GM18520 (cell line): ENCODE results near the gene VWF.

Experiments used
- ATAC-seq: cut with Tn5 transposase; IDR thresholded peaks from one replicate; pipeline ENCODE4 v1.9.1; 2021; ENCODE audit not compliant: unreplicated experiment

Gene VWF

DNA sequence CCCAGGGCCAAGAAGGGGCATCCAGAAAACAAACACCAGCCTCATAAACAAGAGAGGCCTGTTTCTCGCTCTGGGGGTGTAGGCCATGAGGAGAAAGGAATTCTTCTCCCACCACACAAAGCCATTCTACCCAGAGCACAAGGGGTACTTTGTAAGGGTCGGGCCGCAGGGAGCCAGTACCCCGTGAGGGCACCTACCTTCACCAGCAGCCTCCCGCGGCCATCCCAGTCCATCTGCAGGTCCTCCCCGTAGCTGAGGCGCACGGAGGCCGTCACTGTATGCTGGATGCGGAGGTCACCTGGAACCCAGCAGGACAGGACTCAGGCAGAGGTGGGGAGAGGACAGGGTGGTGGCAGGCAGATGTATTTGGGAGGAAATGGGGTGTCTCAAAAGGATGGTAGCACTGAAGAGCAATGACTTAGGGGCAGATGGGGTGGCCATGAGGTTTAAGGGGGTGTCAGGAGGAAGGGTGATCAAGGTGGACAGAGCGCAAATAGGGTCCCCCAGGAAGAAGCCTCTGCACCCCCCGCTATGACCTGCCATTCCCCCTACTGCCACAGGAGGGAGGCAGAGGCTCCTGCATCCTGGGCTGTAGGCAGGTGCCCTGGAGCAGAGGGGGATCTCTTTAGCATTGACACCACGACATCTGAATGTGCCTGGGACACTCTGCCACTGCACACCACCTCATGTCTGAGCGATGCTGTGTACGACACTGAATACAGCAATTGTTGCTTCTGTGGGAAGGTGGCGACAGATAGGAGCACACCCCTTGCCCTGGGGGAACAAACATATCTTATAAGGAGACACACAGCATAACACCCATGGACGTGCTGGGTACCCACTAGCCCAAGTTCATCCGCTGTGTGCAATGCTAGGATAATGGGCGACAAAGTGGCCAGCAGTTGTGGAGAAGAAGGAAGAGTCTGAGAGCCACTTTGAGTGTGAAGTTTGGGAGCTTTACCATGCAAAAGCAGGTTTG lies 61.4 kb downstream of the VWF start:
- no peak for ATAC-seq

DNA sequence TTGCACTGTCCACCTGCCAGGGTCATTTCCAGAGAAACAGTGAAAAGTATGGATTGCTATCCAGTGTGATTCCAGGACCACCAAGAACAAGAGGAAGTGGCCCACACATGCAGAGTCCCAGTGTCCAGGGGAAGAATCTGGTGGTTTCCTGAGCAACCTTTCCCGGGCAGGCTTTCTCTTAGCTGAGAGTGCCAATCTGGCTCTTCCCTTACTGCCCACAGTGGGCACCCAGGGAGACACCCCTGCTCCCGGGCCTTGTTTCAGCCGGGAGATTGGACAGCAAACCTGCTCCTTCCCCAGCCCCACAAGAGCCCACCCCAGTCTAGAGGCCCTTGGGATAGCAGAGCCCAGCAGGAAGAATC lies 62.1 kb downstream of the VWF start:
- ATAC-seq, result no peak

DNA sequence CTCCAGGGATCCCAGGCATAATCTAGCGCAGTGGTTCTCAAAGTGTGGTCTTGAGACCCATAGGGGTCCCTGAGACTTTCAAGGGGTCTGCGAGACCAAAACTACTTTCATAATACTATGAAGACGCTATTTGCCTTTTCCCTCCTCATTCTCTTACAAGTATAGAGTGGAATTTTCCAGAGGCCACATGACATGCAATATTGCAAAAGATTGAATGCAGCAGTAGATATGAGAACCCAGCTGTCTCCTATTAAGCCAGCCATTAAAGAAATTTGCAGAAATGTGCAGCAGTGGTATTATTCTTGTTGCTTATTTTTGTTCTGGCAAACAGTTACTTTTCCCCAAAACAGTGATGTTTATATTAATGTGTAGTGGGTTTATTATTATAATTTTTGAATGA lies 62.8 kb downstream of the VWF start:
- ATAC-seq, result no peak

DNA sequence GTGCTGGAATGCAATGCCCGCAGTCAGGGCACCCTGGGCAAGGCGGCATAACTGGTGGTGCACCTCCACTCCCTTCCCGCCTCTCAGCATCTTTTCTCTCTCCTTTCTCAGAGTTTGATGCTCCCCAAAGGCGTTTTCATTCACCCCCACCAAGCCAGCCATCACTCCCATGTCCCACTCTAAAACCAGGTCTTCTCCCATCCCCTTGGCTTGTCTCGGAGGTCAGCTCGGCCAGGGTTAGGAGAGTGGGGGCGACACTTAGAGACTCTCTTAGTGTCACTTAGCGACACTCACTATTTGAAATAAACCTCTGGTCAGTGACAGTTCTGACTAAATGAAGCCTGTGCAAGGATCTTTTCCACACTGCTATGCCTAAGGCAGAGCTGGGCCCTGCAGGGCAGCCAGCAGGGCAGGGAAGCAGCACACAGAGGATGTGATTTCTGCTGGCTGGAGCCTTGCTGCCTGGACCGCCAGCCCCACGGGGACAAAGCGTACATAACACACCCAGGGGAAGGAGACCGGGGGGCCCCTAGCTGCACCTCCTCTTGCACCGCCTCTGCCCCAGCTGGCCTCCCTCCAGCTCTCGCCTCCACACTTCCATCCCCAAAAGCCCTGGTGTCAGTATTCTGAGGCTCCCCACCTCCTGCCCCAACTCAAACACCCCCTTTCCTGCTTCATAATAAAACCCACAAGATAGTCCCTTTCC lies 64.5 kb downstream of the VWF start:
- ATAC-seq, result no peak

DNA sequence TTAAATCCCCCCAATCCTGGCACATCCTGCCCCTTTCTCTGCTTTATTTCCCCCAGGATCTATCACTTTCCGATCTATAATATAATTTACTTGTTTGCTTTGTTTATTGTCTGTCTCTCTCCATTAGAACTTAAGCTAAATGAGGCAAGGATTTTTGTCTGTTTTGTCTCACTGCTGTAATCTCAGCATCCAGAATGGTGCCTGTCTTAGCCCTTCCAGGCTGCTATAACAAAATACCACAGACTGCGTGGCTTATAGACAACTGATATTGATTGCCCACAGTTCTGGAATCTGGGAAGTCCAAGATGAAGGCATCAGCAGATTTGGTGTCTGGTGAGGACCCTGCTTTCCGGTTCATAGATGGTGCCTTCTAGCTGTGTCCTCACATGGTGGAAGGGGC lies 65.2 kb downstream of the VWF start:
- no peak for ATAC-seq

DNA sequence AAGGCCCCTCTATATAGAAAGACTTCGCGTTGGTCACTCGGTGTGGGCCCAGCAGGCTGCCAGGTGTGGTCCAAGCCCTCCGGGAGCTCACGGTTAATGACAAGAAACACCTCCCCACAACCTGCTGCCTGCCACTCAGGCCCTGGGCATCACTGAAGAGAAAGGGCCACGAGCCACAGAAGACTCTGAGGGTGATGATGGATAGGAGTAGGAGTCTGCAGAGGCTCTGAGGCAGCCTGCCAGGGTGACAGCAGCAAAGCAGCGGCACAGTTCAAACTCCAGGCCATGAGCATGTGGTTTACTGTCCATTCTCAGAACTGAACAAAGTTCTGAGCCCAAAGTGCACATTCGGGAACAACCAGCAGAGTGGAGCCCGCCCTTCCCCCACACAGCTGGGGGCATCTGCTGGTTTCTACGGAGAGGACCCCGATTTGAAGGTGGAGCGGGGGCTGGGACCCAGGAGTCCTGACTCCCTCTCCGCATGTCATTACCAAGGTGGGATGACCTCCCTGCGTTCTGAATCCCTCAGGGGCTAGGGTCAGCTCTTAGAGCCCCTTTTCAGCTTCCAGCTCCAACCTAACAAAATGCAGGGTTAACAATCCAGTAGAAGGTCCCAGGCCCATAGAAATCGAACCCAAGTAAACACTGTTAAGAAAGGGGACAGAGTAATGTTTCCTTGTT lies 65.8 kb downstream of the VWF start:
- no peak for ATAC-seq

DNA sequence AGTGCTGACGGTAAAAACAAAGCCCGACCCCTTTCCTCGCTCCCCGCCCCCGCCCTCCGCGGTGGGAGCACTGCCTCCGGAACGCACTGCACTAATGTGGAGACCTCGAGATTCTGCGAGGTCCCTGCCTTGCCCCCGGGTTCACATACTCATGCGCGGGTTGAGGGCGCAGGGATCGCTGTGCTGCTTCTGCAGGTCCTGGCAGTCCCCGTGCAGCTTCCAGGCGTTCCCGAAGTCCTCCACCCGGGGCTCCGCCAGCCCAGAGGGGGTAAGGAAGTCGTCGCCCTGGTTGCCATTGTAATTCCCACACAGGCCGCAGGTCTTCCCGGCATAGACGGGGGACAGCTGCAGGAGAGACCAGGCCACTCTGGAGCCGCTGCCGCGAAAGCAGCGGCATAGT lies 66.8 kb downstream of the VWF start:
- ATAC-seq, result no peak

DNA sequence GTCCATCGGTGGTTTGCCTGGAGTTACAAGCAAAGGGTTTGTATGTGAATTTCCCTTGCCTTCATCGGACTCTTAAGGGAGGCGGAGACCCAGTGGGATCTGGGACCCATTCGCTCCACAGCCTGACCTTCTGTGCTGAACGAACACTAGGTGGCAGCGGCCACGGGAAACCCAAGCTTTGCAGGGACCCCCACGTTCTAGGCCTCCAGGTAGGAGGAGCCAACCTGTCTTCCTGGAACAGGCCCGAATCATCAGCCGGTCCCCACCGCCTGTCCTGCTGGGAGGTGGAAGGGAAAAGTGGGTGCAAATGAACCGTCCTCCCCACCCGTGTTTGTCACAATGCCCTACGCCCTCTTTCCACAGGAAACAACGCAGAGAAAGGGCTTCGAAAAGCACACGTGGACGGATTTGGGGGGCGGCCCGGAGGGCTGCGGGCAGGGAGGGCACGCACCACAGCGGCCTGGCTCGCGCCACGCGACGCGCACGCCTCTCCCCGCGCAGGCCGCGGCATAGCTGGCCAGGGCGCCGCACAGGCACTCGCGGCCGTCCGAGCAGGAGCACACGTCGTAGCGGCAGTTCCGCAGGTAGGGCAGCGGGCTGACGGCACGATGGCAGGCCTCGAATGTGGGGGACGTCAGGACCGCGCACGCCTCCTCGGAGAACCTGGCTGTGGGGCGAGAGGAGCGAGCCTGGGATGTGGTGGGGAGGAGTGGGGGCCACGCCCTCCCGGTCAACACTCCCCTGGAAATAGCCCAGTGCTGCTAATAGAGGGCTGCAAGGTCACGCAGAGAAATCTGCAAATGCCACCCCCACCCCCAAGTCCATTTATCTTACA lies 67.8 kb downstream of the VWF start:
- no peak for ATAC-seq

DNA sequence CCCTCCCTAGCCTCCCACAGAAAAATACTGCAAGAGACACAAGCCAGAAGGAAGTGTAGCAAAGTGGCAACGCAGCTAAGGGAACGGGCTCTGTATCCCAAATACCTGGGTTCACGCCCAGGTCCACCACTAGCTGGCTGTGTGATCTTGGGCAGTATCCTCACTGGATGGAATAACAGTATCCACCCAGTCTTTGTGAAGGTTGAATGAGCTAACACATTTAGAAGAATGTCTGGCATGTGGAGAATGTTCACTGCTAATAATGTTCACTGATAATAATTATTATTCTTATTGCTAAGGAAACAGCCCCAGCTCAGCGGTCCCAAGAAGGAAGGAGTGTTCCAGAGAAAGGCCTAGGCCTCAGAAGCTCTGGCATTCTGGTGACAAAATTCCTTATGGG lies 70.9 kb downstream of the VWF start:
- no peak for ATAC-seq

DNA sequence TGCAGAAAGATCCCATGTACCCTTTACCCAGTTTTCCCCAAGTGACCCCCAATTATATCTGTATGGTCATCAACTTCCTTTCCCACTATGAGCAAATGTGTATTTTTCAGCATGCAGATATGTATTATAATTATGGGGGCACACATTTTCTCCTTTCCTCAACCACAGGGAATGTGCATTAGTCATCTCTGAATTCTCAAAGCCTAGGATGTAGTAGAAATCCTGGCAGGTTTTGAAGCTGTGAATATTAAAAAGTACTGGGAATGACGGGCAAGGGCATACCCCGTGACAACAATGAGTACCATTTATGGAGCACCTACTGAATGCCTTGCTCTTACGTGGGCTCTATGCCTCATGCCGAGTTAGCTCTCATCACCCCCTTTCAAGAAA lies 71.5 kb downstream of the VWF start:
- ATAC-seq, result no peak

DNA sequence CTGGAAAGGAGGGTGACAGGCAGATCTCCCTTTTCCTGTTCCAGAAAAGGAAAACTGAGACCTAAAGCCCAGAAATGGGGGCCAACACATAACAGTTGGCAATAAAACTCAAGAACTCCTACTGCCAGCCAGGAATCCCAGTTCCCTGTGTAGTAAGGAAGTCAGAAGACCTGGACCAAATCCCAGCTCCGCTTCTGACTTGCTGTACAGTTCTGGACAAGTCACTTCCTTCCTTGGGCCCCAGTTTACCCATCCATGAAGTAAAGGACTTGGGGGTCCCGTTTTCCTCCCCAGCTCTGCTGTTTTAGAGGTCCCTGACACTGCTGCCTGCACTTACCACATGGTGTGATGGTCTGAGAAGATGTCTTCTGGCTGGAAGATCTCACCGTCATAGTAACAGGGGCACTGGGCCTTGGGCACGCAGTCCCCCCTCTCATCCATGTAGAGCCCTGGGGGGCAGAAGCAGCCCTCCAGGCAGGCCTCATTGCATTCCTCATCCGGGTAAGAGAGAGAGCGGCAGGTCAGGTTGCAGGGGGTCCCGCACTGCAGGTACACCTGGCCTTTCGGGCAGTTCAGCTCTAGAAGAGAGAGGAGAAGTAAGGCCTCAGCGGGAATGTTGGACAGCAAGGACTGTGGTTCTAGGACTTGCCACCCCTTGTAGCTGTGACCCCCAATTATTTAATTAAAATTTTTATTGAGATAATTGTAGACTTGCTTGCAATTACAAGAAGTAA lies 72.1 kb downstream of the VWF start:
- no peak for ATAC-seq

DNA sequence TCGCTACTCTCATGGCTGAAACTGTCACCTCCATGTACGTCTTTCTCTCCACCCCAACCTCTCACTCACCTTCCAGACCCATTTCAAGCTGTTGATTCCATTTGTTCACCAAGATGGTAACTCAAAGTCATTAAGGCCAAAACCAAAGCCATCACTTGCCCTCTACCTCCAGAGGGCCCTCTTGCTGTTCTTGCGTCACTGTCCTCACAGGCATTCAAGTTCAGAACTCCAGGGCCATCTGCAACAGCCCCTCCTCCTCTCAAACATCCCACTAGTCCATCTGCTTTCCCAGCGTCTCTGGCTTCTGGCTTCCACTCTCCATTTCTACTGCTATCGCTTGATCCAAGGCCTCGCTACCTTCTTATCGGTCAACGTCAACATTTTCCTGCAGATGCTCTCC lies 74.5 kb downstream of the VWF start:
- no peak for ATAC-seq

DNA sequence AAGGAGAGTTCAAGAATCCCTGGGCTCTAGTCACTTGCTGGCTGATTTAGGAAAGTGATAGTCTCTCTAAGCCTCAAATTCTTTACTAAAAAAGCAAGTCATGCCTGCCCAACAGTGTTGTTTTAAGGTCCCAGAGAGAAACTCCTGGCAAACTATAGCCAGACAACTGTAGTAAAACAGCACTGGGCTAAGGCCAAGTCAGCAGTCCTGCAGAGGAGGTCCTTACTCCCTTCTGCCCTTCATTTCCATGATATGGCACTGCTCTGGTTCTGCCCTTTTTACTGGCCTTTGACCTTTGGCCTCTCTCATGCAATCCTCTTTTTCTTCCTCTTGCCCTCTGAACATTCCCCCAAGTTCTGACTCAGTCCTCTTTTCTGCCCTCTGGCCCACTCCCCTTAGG lies 74.9 kb downstream of the VWF start:
- ATAC-seq, result no peak

DNA sequence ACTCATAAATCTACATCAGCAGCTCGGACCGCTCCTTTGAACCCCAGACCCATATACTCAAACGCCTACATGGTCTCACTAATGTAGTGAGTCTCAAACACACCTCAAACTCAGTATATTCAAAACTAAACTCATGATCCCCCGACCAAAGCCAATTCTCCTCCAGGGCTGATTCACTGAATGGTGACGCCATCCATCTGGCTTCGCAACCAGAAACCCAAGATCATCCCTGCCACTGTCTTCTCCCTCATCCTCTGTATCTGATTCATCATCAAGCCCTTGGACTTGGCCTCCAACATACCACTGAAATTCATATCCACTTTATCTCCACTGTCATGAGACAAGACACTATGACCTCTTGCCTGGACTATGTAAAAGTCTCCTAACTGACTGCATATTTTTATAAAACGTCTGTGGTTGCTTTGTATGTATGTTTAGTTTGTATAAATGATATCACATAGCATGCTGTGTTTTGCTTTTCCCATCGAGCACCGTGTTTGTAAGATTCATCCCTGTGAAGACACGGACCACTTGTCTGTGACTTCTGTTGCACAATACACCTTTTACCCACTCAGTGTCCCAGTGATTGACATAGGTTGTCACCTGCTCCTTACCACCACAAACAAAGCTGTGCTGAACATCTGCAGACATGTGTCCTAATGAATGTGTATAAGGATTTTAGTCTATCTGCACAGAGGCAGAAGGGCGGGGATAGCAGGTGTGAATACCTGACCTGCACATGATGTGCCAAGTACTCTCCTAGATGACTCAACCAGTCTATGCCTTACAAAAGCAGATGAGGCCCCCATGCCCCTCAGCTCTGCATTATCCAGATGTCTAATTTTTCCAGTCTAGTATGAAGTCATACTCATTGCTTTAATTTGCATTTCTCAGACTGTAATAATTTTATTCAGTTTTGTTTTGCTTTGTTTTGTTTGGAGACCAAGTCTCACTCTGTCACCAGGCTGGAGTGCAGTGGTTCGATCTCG lies 76.9 kb downstream of the VWF start:
- no peak for ATAC-seq

DNA sequence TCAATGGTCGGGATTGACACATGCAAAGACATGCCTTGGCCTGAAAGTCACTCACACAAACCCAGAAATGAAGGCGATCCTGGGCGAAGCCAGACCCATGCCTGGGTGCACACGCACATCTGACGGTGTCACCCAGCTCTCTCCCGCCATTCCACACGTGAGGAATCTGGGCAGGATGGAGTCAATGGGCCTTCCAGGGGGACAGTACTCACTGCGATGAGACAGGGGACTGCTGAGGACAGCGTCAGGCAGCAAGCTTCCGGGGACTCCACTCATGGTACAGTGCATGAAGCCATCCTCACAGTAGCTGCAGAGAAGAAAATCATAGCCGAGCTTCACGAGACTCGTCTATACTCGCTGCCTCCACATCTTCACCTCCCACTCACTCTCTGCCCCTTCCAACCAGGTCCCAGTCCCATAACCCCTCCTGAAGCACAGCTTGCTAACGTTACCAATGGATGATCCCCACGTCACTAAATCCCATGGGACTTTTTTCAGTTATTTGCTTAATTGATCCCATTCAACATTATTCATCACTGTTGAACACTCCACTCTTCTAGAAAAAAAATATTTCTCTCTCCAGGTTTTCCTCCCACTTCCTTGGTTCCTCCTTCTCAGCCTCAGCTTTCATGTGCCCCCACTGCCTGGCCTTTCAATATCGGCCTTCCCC lies 77.8 kb downstream of the VWF start:
- no peak for ATAC-seq

DNA sequence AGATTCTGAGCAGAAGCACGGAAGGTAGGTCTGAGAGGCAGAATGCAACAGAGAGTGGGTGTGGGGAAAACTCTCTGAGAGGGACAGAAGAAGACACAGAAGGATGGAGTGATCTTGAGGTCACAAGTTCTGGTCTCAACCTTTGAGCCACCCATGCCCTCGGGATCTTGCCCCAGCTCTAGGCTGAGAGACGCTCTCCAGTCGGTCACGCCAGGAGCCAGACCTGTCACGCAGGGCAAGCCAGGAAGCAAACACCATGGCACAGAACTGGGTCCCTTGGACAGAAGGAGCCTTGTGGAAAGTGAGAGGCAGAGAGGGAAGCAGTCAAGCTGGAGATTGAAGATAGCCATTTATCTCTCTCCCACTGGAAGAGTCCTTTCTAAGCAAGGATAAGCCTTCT lies 79.0 kb downstream of the VWF start:
- no peak for ATAC-seq

DNA sequence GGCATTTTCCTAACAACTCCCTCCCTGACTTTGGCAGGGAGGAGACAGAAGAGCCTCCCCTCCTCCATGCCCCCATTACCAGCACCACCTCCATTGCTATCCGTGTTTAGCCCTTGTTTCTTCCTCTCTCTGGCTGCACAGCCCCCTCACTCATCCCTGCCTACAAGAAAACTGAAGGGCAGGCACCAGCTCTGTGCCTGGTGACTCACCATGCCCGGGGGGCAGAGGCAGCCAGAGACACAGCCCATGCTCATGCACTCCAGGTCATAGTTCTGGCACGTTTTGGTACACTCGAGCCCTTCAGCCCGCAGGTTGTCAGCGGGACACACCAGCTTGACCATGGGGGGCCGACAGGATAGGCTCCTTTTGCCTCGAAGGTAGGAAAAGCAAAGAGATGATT lies 80.4 kb downstream of the VWF start:
- no peak for ATAC-seq

DNA sequence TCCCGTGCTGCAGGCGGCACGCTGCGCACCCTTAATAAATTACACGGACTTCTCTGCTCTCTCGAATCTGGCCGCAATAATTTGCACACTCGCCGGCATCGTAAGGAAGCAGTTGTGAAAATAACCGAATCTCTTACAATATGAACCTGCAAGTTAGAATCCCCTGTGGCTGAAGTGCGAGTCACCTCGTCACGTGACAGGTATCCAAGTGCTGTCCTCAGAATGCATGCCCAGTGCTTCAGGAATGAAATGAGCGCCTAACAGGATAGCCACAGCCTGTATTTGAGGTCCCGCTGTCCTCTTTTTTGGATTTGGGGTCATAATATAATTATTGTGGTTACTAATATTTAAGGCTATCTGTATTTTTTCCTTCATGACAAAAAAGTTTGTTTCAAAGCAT lies 82.0 kb downstream of the VWF start:
- ATAC-seq, result no peak

DNA sequence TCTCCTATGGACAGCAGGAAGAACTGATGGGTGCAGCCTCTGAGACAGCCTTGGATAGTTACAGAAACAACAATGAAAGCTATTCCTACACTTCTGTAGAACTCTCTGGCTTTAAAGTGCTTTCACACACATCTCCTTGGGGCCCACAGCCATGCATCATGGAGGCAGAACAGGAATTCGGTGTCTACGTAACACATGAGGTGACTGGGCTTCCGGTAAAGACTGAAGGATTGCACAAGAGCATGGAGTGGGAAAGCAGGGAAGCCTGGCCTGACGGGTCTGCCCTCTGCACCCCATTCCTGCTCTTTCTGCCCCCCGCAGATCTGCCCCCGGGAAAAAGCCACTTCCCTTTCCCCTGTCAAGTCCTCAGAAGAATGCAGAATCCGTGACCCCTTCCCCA lies 82.6 kb downstream of the VWF start:
- no peak for ATAC-seq
